Calu3 (cell line): ENCODE results near the gene KCTD6. TPM values are rescaled to one million over a fixed set of nuclear protein-coding genes. Genes with fewer than 3 reads are reported as not detected.

Experiments used
- BruUV-seq: library from RNA; stranded (reverse); fragments of 400-500 nt; replicated peaks from 2 replicates; lab custom pipeline; 2021; lab: Mats Ljungman, UMichigan
- CTCF ChIA-PET: fragments of 300-600 bp; sonication (Branson Sonifier 250); formaldehyde crosslinking; loops from one replicate; lab custom pipeline; 2022; ENCODE audit warnings: antibody characterized with exemption; lab: Charles Lee
- DNase-seq: peaks from one replicate; pipeline ENCODE4 v3.0.0; 2022
- H3K27ac Mint-ChIP-seq: one replicate; pipeline ENCODE4 v1.8.0; 2022; ENCODE audit warnings: mixed read lengths; ENCODE audit not compliant: unreplicated experiment
- H3K27me3 Mint-ChIP-seq: one replicate; pipeline ENCODE4 v1.8.0; 2022; ENCODE audit warnings: mixed read lengths; ENCODE audit not compliant: unreplicated experiment
- H3K36me3 Mint-ChIP-seq: one replicate; pipeline ENCODE4 v1.8.0; 2022; ENCODE audit warnings: mild to moderate bottlenecking, moderate library complexity, mixed read lengths; ENCODE audit not compliant: insufficient read depth, unreplicated experiment
- H3K4me1 Mint-ChIP-seq: one replicate; pipeline ENCODE4 v1.8.0; 2022; ENCODE audit warnings: mild to moderate bottlenecking, low read depth, mixed read lengths; ENCODE audit not compliant: unreplicated experiment
- H3K4me3 Mint-ChIP-seq: one replicate; pipeline ENCODE4 v1.8.0; 2022; ENCODE audit warnings: mild to moderate bottlenecking, low read depth, moderate library complexity, mixed read lengths; ENCODE audit not compliant: unreplicated experiment
- H3K9me3 Mint-ChIP-seq: one replicate; pipeline ENCODE4 v1.8.0; 2022; ENCODE audit warnings: low read depth, mixed read lengths; ENCODE audit not compliant: unreplicated experiment
- CTCF ChIP-seq: fragments of 200-600 bp; IDR thresholded peaks from one replicate; pipeline ENCODE4 v1.8.0; 2022; ENCODE audit warnings: antibody characterized with exemption; ENCODE audit not compliant: unreplicated experiment
- intact Hi-C: fragments of 100-400 bp; cut with micrococcal nuclease; formaldehyde crosslinking; loops from one replicate; pipeline ENCODE4 v1.10.0; 2022; ENCODE audit not compliant: unreplicated experiment
- total RNA-seq: library from RNA; stranded (reverse); gene quantifications from 2 replicates; pipeline ENCODE4 v1.2.3, GENCODE V29; 2022

The KCTD6 gene
- total RNA-seq, 1 experiment from 2014 or later, result 11.4 TPM

GRCh38 chr3:58463181-58463941, 28.5 kb upstream of the KCTD6 start:
- intact Hi-C loops, result loop anchor here (1.0 to 2.0 kb wide), 2 partner anchors 29 to 69 kb away; partner anchors contain the start of gene KCTD6
- CTCF ChIA-PET, result no interaction called here
- DNase-seq, result peak; percentile 84
- Mint-ChIP-seq H3K4me1 (peaks cover 15% of the 10 kb centered on the region), H3K9me3 (no peaks in the 10 kb centered on the region), H3K36me3 (peaks cover 6% of the 10 kb centered on the region), H3K27ac (no peak overlapping the region), H3K27me3 (no peaks in the 10 kb centered on the region), H3K4me3 (peak overlapping the region; percentile 39)
- peak; percentile 53 for TF ChIP-seq CTCF
- no TSS peak for BruUV-seq

- Mint-ChIP-seq H3K4me3 (peak overlapping the region; percentile 39), H3K4me1 (peaks cover 15% of the 10 kb centered on the region), H3K9me3 (no peaks in the 10 kb centered on the region), H3K27me3 (no peaks in the 10 kb centered on the region), H3K27ac (no peak overlapping the region), H3K36me3 (peaks cover 6% of the 10 kb centered on the region)
- CTCF ChIA-PET, result no interaction called here
- TF ChIP-seq CTCF, result no peak
- no peak for DNase-seq
- intact Hi-C loops, result loop anchor here (1.0 to 2.0 kb wide), 2 partner anchors 29 to 68 kb away; partner anchors contain the start of gene KCTD6
- BruUV-seq, result no TSS peak
Observed at GRCh38 chr3:58463942-58464271, 28.0 kb upstream of the KCTD6 start.

- CTCF ChIA-PET, result no interaction called here
- Mint-ChIP-seq H3K4me3 (no peak overlapping the region), H3K27me3 (no peaks in the 10 kb centered on the region), H3K4me1 (peaks cover 15% of the 10 kb centered on the region), H3K27ac (no peak overlapping the region), H3K9me3 (no peaks in the 10 kb centered on the region), H3K36me3 (peaks cover 6% of the 10 kb centered on the region)
- DNase-seq, result no peak
- TF ChIP-seq CTCF, result no peak
- intact Hi-C loops, result no loop called here
- no TSS peak for BruUV-seq
Observed at GRCh38 chr3:58464866-58465265, 27.0 kb upstream of the KCTD6 start.

GRCh38 chr3:58466899-58467563, 24.9 kb upstream of the KCTD6 start:
- no peak for TF ChIP-seq CTCF
- CTCF ChIA-PET, result interaction anchor here (0.5 kb wide), 1 partner anchor 1308 kb away, joined by 3 read pairs; no protein-coding TSS in a partner anchor
- no peaks in the 10 kb centered on the region for H3K27me3 Mint-ChIP-seq
- H3K27ac Mint-ChIP-seq, result no peak overlapping the region
- H3K4me1 Mint-ChIP-seq, result peaks cover 33% of the 10 kb centered on the region
- H3K4me3 Mint-ChIP-seq, result no peak overlapping the region
- H3K9me3 Mint-ChIP-seq, result no peaks in the 10 kb centered on the region
- DNase-seq, result no peak
- H3K36me3 Mint-ChIP-seq, result peaks cover 6% of the 10 kb centered on the region
- BruUV-seq, result no TSS peak
- intact Hi-C loops, result no loop called here
